ENCODE results near the gene VPS11. TPM values are rescaled to one million over a fixed set of nuclear protein-coding genes. Genes with fewer than 3 reads are reported as not detected.

Gene VPS11
- polyA plus RNA-seq, 1 experiment, result 15.9 TPM

- peaks cover 7% of the 10 kb centered on the region for H3K36me3 ChIP-seq (ENCODE audit: control insufficient read depth, insufficient read depth, low read length)
- TF ChIP-seq CTCF (IDR thresholded peaks at IDR 0.05; ENCODE audit: insufficient read depth, low read depth, low read length), result no peak
- no peak for DNase-seq (ENCODE audit: low read depth)
- no peaks in the 10 kb centered on the region for H3K27me3 ChIP-seq (ENCODE audit: control insufficient read depth, insufficient read depth, low read length)
- no peak overlapping the region for H3K4me3 ChIP-seq (ENCODE audit: low read depth, low read length)
- ChIA-PET POLR2A (no interaction called here), CTCF (no interaction called here)
Observed at GRCh38 chr11:119026970-119027369, 40.6 kb upstream of the VPS11 start.

GRCh38 chr11:119027561-119028345, 39.9 kb upstream of the VPS11 start:
- H3K36me3 ChIP-seq (ENCODE audit: control insufficient read depth, insufficient read depth, low read length), result peaks cover 5% of the 10 kb centered on the region
- H3K27me3 ChIP-seq (ENCODE audit: control insufficient read depth, insufficient read depth, low read length), result no peaks in the 10 kb centered on the region
- ChIA-PET POLR2A (no interaction called here), CTCF (no interaction called here)
- no peak overlapping the region for H3K4me3 ChIP-seq (ENCODE audit: low read depth, low read length)
- no peak for TF ChIP-seq CTCF (IDR thresholded peaks at IDR 0.05; ENCODE audit: insufficient read depth, low read depth, low read length)
- no peak for DNase-seq (ENCODE audit: low read depth)

GRCh38 chr11:119028346-119029068, 39.1 kb upstream of the VPS11 start:
- TF ChIP-seq CTCF (IDR thresholded peaks at IDR 0.05; ENCODE audit: insufficient read depth, low read depth, low read length), result no peak
- Histone ChIP-seq H3K27me3 (ENCODE audit: control insufficient read depth, insufficient read depth, low read length) (no peaks in the 10 kb centered on the region), H3K4me3 (ENCODE audit: low read depth, low read length) (no peak overlapping the region), H3K36me3 (ENCODE audit: control insufficient read depth, insufficient read depth, low read length) (peaks cover 5% of the 10 kb centered on the region)
- no peak for DNase-seq (ENCODE audit: low read depth)
- ChIA-PET CTCF (interaction anchor here (2.0 kb wide), 1 partner anchor 9 kb away, joined by 13 read pairs; the partner anchor contains the start of genes RPS25 and TRAPPC4), POLR2A (interaction anchor here (0.6 kb wide), 1 partner anchor 64 kb away, joined by 3 read pairs; no protein-coding TSS in a partner anchor)

- TF ChIP-seq CTCF (IDR thresholded peaks at IDR 0.05; ENCODE audit: insufficient read depth, low read depth, low read length), result no peak
Observed at GRCh38 chr11:119029069-119029339, 38.6 kb upstream of the VPS11 start.

GRCh38 chr11:119029340-119030028, 38.1 kb upstream of the VPS11 start:
- Histone ChIP-seq H3K36me3 (ENCODE audit: control insufficient read depth, insufficient read depth, low read length) (peaks cover 4% of the 10 kb centered on the region), H3K4me3 (ENCODE audit: low read depth, low read length) (no peak overlapping the region), H3K27me3 (ENCODE audit: control insufficient read depth, insufficient read depth, low read length) (no peaks in the 10 kb centered on the region)
- no peak for TF ChIP-seq CTCF (IDR thresholded peaks at IDR 0.05; ENCODE audit: insufficient read depth, low read depth, low read length)
- DNase-seq (ENCODE audit: low read depth), result no peak
- POLR2A ChIA-PET, result interaction anchor here (0.6 kb wide), 1 partner anchor 63 kb away, joined by 3 read pairs; no protein-coding TSS in a partner anchor
- CTCF ChIA-PET, result interaction anchor here (2.0 kb wide), 1 partner anchor 10 kb away, joined by 13 read pairs; the partner anchor contains the start of genes RPS25 and TRAPPC4

More at GRCh38 chr11:119029069-119029339, 38.6 kb upstream of the VPS11 start:
- Histone ChIP-seq H3K4me3 (ENCODE audit: low read depth, low read length) (no peak overlapping the region), H3K27me3 (ENCODE audit: control insufficient read depth, insufficient read depth, low read length) (no peaks in the 10 kb centered on the region), H3K36me3 (ENCODE audit: control insufficient read depth, insufficient read depth, low read length) (peaks cover 5% of the 10 kb centered on the region)
- POLR2A ChIA-PET, result interaction anchor here (0.6 kb wide), 1 partner anchor 64 kb away, joined by 3 read pairs; no protein-coding TSS in a partner anchor
- no peak for DNase-seq (ENCODE audit: low read depth)
- CTCF ChIA-PET, result interaction anchor here (2.0 kb wide), 1 partner anchor 9 kb away, joined by 13 read pairs; the partner anchor contains the start of genes RPS25 and TRAPPC4

Data from BJ (cell line).